Adipose tissue (tissue), 3 donors: Measurements from ENCODE around the gene NKRF. TPM values are rescaled to one million over a fixed set of nuclear protein-coding genes. Genes with fewer than 3 reads are reported as not detected.
"Not testable (repeated sequence)": the region's sequence is repeated elsewhere in the genome, so short reads cannot be mapped to it uniquely, and the experiment has no call there.

ENCODE experiments used
- H3K27ac ChIP-seq: one replicate; pipeline ENCODE4 v1.5.1; 2013; ENCODE audit warnings: low read depth, low read length
- WGBS, 3 donors: extraction: QIAGEN DNeasy Blood & Tissue Kit; methylation state at CpG; one replicate each; pipeline ENCODE4 v1.1.7; 2013; 5-methylcytosine and 5-hydroxymethylcytosine counted together
- polyA plus RNA-seq, 3 donors: library from polyadenylated mRNA; stranded (reverse); fragments of 200-250 nt; gene quantifications; one replicate each; pipeline ENCODE4 v1.2.3, GENCODE V29; 2013
- donor health status: healthy with polysubstance abuse.
- donor health status: Bipolar disorder and iron deficiency.
- donor health status: healthy.

Gene NKRF
- 1 to 10 TPM; 2.2 to 3.8 (median 3.1) TPM for polyA plus RNA-seq

DNA sequence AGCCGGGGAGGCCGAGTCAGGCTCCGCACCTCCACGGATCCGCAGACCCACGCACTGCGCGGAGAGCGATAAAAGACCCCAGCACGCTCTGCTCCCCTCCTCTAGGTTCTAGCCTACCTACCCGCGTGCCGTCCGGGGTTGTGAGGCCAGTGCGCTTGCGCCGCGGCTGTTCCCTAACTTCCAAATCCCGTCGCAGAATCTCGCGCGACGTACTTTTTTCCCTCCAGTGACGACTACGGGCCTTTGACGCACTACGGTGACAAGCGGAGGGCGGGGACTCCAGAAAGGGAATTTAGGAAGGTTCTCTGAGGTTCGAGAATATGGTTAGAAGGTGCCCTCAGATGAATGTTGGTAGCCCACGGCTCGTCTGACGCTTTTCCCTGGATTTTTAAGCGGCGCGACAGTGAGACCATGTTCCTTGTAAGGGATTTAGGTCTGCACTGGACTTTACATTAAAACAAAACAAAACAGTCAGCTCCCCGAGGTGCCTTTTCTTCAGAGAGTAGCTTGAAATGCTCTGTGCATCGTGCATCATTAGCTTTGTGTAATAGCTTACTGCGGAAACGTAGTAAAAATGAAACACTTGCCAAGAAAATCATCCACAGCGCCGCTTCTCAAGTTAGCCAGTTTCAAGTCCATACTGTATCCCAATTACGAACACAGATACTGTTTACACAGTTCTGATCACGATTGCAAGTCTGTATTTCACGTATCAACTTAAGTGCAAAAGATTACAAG lies at the start of gene NKRF:
Gene NKRF (minus strand): TSS at position 145 of the 738 bp plus-strand sequence.
- peak within 1 kb of the TSS; percentile 55 for H3K27ac ChIP-seq
- 2 to 34% (median 2%) methylated on average over 30 to 46 of the region's 46 CpGs for WGBS, 3 donors

- 48 to 70% (median 65%) methylated on average over 6 of the region's 6 CpGs for WGBS, 3 donors
These were observed 48.9 kb upstream of the NKRF start for GRCh38 chrX:119655125-119655524.

DNA sequence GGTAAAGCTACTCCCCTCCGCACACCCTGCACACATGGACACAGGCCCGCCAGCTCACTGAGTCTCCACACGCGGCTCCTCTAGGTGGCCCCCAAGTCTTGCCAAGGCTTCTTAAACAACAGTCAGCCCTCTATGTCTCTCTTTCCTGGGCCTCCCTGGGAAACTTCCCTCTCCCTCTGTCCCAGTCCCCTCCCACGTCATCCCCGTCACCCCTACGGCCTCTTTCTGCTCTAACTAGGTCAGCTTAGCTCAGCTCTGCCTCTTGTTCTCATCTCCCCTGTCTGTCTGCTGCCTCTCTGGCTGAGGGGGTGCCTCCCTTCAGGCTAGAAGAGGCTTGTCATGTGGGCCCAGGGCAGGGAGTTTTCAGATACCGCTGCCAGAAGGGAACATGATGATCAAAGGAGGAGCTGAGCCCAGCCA lies 47.9 kb upstream of the NKRF start:
- no peak overlapping the region for H3K27ac ChIP-seq
- 51 to 64% (median 55%) methylated on average over 8 of the region's 8 CpGs for WGBS, 3 donors

More at GRCh38 chrX:119655125-119655524, 48.9 kb upstream of the NKRF start:
- no peak overlapping the region for H3K27ac ChIP-seq

DNA sequence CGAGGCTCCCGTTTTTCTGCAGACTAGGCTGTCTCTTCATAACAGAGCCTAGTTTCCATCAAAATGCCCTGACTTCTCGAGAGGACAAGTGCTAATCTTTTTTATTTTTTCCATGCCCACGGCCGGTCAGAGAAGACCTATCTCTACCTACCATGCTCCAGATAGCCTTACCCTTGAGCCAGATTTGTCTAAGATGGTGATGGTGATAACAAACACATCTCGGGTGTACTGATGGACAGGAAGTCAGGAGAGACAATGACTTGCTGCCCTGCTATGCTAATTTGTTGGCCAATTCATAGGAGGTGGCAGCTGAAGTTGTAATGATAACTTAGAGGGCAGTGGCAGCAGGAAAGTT lies 42.2 kb upstream of the NKRF start:
- H3K27ac ChIP-seq: no peak overlapping the region
- WGBS, 3 donors: 66 to 81% (median 73%) methylated on average over 6 of the region's 6 CpGs

GRCh38 chrX:119647552-119648420 lies 41.6 kb upstream of the NKRF start:
- whole genome bisulfite sequencing, 3 donors: 88 to 91% (median 88%) methylated on average over 17 of the region's 17 CpGs
- no peak overlapping the region for H3K27ac ChIP-seq

GRCh38 chrX:119647089-119647488 lies 40.9 kb upstream of the NKRF start:
- 55 to 89% (median 73%) methylated on average over 2 of the region's 2 CpGs for WGBS, 3 donors
- H3K27ac ChIP-seq: no peak overlapping the region

DNA sequence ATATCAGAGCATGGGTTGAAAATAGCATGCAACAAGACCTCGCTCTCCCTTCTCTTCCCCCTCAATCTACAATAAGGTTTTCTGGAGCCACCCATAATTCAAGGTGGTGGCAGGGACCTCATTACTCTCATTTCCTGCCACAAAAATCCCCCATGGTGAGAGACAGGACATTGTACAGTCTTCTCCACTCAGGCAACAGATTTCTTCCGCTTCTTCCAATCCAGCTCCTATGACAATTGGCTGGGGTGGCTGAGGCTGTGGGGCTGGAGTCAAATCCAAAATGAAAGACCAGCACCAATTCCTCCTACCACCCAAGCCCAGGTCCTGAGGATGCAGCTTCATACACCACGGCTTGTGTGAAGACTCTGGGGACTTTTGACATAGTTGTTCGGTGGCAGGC lies 40.3 kb upstream of the NKRF start:
- 86 to 94% (median 91%) methylated on average over 4 of the region's 4 CpGs for WGBS, 3 donors
- no peak overlapping the region for H3K27ac ChIP-seq

- H3K27ac ChIP-seq: no peak overlapping the region
- 81 to 82% (median 82%) methylated on average over 8 of the region's 8 CpGs for WGBS, 3 donors
These were observed 37.5 kb upstream of the NKRF start for GRCh38 chrX:119643696-119644095.

DNA sequence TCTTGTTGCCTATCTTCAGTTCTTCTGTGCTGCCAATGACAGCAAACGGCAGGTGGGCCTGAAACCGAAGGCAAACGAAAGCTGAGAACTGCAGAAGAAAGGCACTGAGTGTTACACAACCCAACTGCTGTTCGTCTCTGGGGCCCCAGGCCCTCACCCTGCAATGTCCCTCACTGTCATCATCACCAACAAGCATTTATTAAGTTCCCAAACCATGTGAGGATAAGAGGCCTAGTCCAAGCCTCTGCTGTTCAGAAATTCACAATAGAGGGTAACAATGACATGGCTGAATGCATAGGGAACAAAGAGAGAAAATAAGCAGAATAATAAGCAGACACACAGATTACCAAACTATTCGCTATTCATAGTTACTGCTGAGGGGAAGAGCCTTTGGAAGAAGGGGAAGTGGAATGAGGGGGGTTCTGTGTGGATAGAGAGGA lies 34.5 kb upstream of the NKRF start:
- 58 to 100% (median 60%) methylated on average over 3 to 5 of the region's 5 CpGs for WGBS, 3 donors
- H3K27ac ChIP-seq: no peak overlapping the region

- H3K27ac ChIP-seq: no peak overlapping the region
- WGBS, 3 donors: 71 to 89% (median 74%) methylated on average over 10 of the region's 10 CpGs
These were observed 32.7 kb upstream of the NKRF start for GRCh38 chrX:119638725-119639471.

GRCh38 chrX:119637421-119637820 lies 31.2 kb upstream of the NKRF start:
- not testable (repeated sequence) for H3K27ac ChIP-seq
- 53 to 89% (median 74%) methylated on average over 1 of the region's 1 CpG for WGBS, 3 donors

- no peak overlapping the region for H3K27ac ChIP-seq
- WGBS, 3 donors: 67 to 85% (median 79%) methylated on average over 6 to 8 of the region's 8 CpGs
These were observed 30.2 kb upstream of the NKRF start for GRCh38 chrX:119636419-119636818.

- WGBS, 3 donors: 83 to 100% (median 94%) methylated on average over 1 of the region's 1 CpG
- no peak overlapping the region for H3K27ac ChIP-seq
These were observed 29.6 kb upstream of the NKRF start for GRCh38 chrX:119635799-119636198.

GRCh38 chrX:119635179-119635578 lies 29.0 kb upstream of the NKRF start:
- WGBS, 3 donors: 64 to 79% (median 66%) methylated on average over 3 of the region's 3 CpGs
- no peak overlapping the region for H3K27ac ChIP-seq

- 66 to 100% (median 72%) methylated on average over 2 of the region's 2 CpGs for whole genome bisulfite sequencing, 3 donors
- no peak overlapping the region for H3K27ac ChIP-seq
These were observed 19.6 kb upstream of the NKRF start for GRCh38 chrX:119625843-119626242.

GRCh38 chrX:119624951-119625668 lies 18.9 kb upstream of the NKRF start:
- 82 to 85% (median 85%) methylated on average over 9 to 10 of the region's 10 CpGs for WGBS, 3 donors
- H3K27ac ChIP-seq: no peak overlapping the region

GRCh38 chrX:119624417-119624816 lies 18.2 kb upstream of the NKRF start:
- 89 to 92% (median 91%) methylated on average over 10 to 11 of the region's 11 CpGs for WGBS, 3 donors
- H3K27ac ChIP-seq: no peak overlapping the region
